Muscle layer of colon (tissue), 2 donors: ENCODE measurements around the gene AP1S3.

Experiments used
- H3K27ac ChIP-seq: one replicate; pipeline ENCODE4 v1.7.0; 2013; ENCODE audit warnings: low read depth, mild to moderate bottlenecking, low read length, moderate library complexity
- H3K27me3 ChIP-seq, 2 donors: one replicate each; pipeline ENCODE4 v1.7.0; 2013; ENCODE audit warnings: low read length in 2 of 2, mild to moderate bottlenecking in 2 of 2; ENCODE audit not compliant: insufficient read depth in 2 of 2, control insufficient read depth in 1 of 2
- H3K36me3 ChIP-seq: one replicate; pipeline ENCODE4 v1.7.0; 2013; ENCODE audit warnings: mild to moderate bottlenecking, low read length; ENCODE audit not compliant: insufficient read depth
- H3K4me1 ChIP-seq: one replicate; pipeline ENCODE4 v1.7.0; 2013; ENCODE audit warnings: mild to moderate bottlenecking, low read length; ENCODE audit not compliant: insufficient read depth
- H3K4me3 ChIP-seq, 2 donors: one replicate each; pipeline ENCODE4 v1.7.0; 2013; ENCODE audit warnings: low read length in 2 of 2, low read depth in 1 of 2, mild to moderate bottlenecking in 1 of 2, moderate library complexity in 1 of 2
- H3K9ac ChIP-seq: one replicate; pipeline ENCODE4 v1.7.0; 2013; ENCODE audit warnings: low read length
- H3K9me3 ChIP-seq: one replicate; pipeline ENCODE4 v1.7.0; 2013; ENCODE audit warnings: mild to moderate bottlenecking, low read length
- donor health status: abdominal sarcoma.
- donor health status: Adenocarcinoma of cecum.

Gene AP1S3

GRCh38 chr2:223758131-223758840, 79.1 kb downstream of the AP1S3 start:
- no peaks in the 10 kb centered on the region for H3K4me1 ChIP-seq
- no peaks in the 10 kb centered on the region for H3K9me3 ChIP-seq
- no peak overlapping the region for H3K27ac ChIP-seq
- no peaks in the 10 kb centered on the region for H3K27me3 ChIP-seq
- no peak overlapping the region for H3K9ac ChIP-seq
- no peak overlapping the region for H3K4me3 ChIP-seq
- no peaks in the 10 kb centered on the region for H3K36me3 ChIP-seq

GRCh38 chr2:223753940-223754339, 83.4 kb downstream of the AP1S3 start:
- Histone ChIP-seq H3K9ac (no peak overlapping the region), H3K27ac (no peak overlapping the region), H3K36me3 (no peaks in the 10 kb centered on the region), H3K9me3 (no peaks in the 10 kb centered on the region), H3K27me3 (no peaks in the 10 kb centered on the region), H3K4me3 (no peak overlapping the region), H3K4me1 (no peaks in the 10 kb centered on the region)

GRCh38 chr2:223751012-223751411, 86.4 kb downstream of the AP1S3 start:
- no peak overlapping the region for H3K9ac ChIP-seq
- no peak overlapping the region for H3K27ac ChIP-seq
- no peaks in the 10 kb centered on the region for H3K4me1 ChIP-seq
- no peaks in the 10 kb centered on the region for H3K9me3 ChIP-seq
- no peak overlapping the region for H3K4me3 ChIP-seq
- no peaks in the 10 kb centered on the region for H3K36me3 ChIP-seq
- no peaks in the 10 kb centered on the region for H3K27me3 ChIP-seq

- Histone ChIP-seq H3K9me3 (no peaks in the 10 kb centered on the region), H3K27ac (no peak overlapping the region), H3K27me3 (no peaks in the 10 kb centered on the region), H3K4me3 (no peak overlapping the region), H3K9ac (no peak overlapping the region), H3K4me1 (no peaks in the 10 kb centered on the region), H3K36me3 (no peaks in the 10 kb centered on the region)
These were observed 89.9 kb downstream of the AP1S3 start for GRCh38 chr2:223747392-223748042.

- Histone ChIP-seq H3K9me3 (no peaks in the 10 kb centered on the region), H3K4me3 (no peak overlapping the region), H3K27me3 (no peaks in the 10 kb centered on the region), H3K36me3 (no peaks in the 10 kb centered on the region), H3K4me1 (peaks cover 3% of the 10 kb centered on the region), H3K27ac (no peak overlapping the region), H3K9ac (no peak overlapping the region)
These were observed 90.8 kb downstream of the AP1S3 start for GRCh38 chr2:223746611-223747010.

GRCh38 chr2:223744580-223744979, 92.8 kb downstream of the AP1S3 start:
- H3K36me3 ChIP-seq, result no peaks in the 10 kb centered on the region

GRCh38 chr2:223740679-223741078, 96.7 kb downstream of the AP1S3 start:
- H3K9ac ChIP-seq, result no peak overlapping the region
- no peaks in the 10 kb centered on the region for H3K36me3 ChIP-seq
- H3K4me1 ChIP-seq, result peaks cover 3% of the 10 kb centered on the region
- H3K27me3 ChIP-seq, result no peaks in the 10 kb centered on the region
- no peak overlapping the region for H3K4me3 ChIP-seq
- no peak overlapping the region for H3K27ac ChIP-seq
- H3K9me3 ChIP-seq, result no peaks in the 10 kb centered on the region

More at GRCh38 chr2:223744580-223744979, 92.8 kb downstream of the AP1S3 start:
- Histone ChIP-seq H3K9ac (no peak overlapping the region), H3K27ac (no peak overlapping the region), H3K4me1 (peaks cover 3% of the 10 kb centered on the region), H3K27me3 (no peaks in the 10 kb centered on the region), H3K4me3 (no peak overlapping the region), H3K9me3 (no peaks in the 10 kb centered on the region)

- Histone ChIP-seq H3K27me3 (no peaks in the 10 kb centered on the region), H3K27ac (no peak overlapping the region), H3K4me3 (no peak overlapping the region), H3K9ac (no peak overlapping the region), H3K4me1 (peaks cover 3% of the 10 kb centered on the region), H3K36me3 (no peaks in the 10 kb centered on the region), H3K9me3 (no peaks in the 10 kb centered on the region)
These were observed 100.2 kb downstream of the AP1S3 start for GRCh38 chr2:223737207-223737606.

- Histone ChIP-seq H3K9me3 (no peaks in the 10 kb centered on the region), H3K27ac (no peak overlapping the region), H3K4me3 (no peak overlapping the region), H3K36me3 (no peaks in the 10 kb centered on the region), H3K27me3 (no peaks in the 10 kb centered on the region), H3K4me1 (no peaks in the 10 kb centered on the region), H3K9ac (no peak overlapping the region)
These were observed 100.9 kb downstream of the AP1S3 start for GRCh38 chr2:223736488-223736887.

- Histone ChIP-seq H3K9me3 (no peaks in the 10 kb centered on the region), H3K9ac (no peak overlapping the region), H3K27ac (no peak overlapping the region), H3K4me1 (no peaks in the 10 kb centered on the region), H3K4me3 (no peak overlapping the region), H3K36me3 (no peaks in the 10 kb centered on the region), H3K27me3 (no peaks in the 10 kb centered on the region)
These were observed 101.6 kb downstream of the AP1S3 start for GRCh38 chr2:223735659-223736244.

- Histone ChIP-seq H3K4me1 (no peaks in the 10 kb centered on the region), H3K9me3 (no peaks in the 10 kb centered on the region), H3K4me3 (no peak overlapping the region), H3K27me3 (no peaks in the 10 kb centered on the region), H3K27ac (no peak overlapping the region), H3K9ac (no peak overlapping the region), H3K36me3 (no peaks in the 10 kb centered on the region)
These were observed 102.2 kb downstream of the AP1S3 start for GRCh38 chr2:223735035-223735640.
